NCI-H446 (cell line): Measurements from ENCODE around the gene C1QA.

Source experiments
- DNase-seq, 2 experiments: peaks; one replicate each; lab custom pipeline; 2025; lab: John Stamatoyannopoulos, UW

Gene C1QA

DNA sequence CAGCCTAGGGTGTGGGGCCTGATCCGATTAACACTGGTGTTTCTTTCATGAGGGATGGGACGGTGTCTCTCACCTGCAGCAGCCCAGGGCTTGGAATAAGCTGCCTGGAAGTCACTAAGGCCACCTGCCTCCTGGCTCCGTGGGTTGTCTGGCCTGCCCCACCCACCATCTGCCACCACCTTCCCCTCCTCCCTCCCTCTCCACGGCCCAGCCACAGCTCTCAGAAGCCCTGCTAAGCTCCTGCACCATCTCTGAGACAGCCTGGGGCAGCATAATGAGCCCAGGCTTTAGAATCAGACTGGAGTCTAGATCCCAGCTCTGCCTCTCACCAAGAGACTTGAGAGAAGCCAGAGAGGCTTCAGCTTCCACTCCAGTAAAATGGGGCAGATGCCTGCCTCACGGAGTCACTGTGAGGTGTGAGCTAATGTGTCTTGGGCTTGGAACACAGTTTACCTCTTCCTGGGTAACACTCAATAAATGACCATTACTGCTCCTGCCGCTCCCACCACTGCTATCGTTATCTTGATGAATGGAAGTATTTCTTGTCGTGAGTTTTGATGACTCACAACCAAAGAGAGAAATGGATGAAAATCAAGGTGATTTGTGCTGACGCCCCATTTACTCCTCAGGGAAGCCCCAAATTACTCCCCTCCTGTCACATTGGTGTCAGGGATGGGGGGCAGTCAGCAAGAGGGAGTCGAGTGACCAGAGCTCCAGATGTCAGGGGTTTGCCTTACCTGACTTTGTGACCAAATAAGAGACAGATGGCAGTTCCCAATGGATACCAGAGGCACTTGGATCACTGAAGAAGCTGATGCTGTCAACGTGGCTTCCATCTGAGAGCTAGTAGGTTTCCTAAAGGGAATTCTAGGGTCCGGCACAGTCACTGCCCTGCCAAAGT is 23.5 kb upstream of the C1QA start:
- DNase-seq: no peak

GRCh38 chr1:22613572-22613918 is 22.9 kb upstream of the C1QA start:
- no peak for DNase-seq

DNA sequence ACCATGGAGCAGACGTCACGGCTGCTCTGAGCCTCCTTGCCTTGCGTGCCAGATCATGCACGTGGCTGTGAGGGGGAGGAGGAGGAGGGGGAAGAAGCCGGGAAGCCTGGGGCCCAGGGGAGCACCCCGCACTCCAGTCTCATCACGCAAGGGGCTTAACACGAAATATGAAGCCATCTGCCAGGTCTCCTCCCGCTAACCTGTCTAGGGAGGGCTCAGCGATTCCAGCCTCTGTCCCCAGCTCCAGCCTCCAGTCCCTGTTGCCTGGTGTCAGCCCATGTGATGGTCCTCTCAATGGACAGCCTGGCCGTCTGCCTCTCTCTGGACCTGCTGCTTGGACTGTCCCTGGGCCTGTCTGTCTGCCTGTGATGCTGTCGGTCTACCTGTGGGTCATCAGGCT is 22.5 kb upstream of the C1QA start:
- no peak for DNase-seq

DNA sequence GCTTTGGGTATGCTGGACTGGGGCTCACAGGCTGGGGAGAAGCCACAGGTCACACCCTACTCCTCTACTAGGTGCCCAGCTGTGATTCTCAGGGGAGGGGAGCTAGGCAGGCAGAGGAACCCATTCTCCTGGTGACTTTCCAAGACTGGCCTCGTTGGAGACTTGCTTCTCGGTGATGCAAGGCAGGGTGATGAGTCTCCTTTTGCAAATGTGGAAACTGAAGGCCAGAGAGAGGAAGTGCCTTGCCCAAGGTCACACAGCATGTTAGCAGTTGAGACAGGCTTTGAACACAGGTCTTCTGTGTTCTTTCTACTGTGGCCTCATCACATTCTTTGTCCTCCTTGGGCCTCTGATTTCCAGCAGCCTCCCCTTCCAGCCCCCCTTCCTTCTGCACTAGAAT is 20.5 kb upstream of the C1QA start:
- no peak for DNase-seq

DNA sequence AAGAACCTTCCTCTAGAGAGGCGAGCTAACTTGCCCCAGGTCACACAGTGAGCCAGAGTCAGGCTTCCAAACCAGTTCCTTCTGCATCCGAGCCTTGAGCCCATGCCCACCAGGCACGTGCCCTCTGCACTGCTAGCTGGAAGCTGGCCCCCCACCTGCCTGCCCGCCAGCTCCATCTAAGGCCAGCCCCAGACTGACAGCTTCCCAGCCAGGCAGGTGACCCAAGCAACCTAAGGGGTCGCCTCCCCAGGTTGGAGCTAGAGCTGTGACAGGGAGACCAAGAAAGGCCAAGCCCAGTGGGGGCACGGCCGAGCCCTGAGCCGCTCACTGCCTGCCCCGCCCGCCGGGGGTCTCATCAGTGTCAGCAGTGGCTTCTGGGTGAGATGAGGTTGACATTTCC is 19.9 kb upstream of the C1QA start:
- no peak for DNase-seq

GRCh38 chr1:22618056-22618455 is 18.4 kb upstream of the C1QA start:
- DNase-seq: no peak

DNA sequence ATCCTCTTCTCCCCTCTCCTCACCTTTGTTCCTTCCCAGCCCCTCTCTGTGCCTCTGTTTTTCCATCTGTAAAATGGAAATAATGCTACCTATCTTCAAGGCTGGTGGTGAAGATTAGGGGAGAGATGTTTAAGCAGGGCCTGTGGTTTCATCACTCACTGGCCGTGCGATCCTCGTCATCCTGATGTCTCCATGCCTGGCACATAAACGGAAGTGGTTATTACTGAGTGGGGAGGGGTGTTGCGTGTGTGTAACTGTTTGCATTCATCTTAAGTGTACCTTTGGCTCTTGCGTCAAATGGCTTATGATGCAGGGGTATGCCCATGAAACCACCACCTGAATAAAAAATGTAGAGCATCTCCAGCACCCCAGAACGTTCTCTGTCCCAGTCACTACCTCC is 17.2 kb upstream of the C1QA start:
- no peak for DNase-seq

DNA sequence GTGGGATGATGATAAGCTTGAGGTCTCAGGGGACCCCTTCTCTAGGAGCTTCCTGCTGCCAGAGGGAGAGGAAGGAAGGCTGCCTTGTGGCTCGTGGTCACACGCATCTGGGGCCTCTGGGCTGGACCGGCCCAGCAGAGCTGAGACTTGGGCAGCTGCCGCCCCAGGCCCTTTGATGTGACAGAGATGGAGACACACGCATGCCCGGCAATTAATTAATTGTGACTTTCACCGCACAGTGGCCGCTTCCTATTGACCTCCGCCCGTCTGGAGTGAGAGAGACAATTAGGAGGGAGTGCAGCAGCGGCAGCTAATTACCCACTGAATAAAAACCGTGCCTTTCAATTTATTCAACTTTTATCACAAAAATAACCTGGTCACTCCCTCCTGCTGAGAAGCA is 16.6 kb upstream of the C1QA start:
- DNase-seq: no peak

DNA sequence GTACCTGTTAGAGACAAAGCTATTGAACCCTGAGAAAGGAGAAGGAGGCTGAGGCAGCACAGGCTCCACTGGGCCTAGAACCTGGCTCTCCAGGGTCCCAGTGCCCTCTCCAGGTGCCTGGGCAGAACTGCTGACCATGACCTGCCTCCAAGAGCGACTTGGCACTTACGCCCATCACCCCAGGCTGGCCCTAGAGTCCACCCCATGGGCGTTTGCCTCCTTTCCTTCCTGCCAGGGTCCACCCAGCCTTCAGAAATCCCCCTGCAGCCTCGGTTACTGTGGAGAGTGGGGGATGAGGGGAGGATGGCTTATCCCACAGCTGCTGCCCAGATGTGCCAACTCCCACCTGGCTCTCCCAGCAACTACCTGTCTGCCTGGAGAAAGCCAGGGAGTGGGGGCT is 14.7 kb upstream of the C1QA start:
- no peak for DNase-seq

DNA sequence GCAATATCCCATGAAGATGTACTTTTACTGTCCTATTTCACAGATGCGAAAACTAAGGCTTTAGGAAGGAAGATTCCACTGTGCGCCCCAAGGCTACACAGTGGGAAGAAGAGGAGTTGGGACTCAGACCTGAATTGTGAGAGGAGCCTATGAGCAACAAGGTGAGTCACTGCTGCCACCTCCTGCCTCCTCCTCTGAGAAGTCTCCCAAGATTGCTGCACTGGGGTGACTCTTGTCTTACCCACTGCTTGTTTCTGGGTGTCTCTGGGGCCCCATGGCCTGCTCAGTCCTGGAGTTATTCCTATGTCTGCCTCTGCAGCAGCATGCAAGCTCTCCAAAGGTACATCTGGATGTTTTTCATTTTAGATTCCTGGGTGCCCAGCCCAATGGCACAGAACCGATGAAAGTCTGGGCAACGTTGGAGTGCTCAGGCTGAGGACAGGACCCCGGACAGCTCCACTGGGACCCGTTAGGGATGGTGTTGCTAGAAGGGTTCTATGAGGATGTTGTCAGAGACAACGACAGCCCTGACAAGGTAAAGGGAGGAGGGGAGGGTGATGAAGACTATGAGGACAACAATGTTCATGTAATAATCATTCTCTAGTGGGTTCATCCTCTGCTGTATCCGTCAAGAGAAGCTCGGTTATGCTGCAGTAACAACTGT is 11.0 kb upstream of the C1QA start:
- no peak for DNase-seq

- no peak for DNase-seq
These were observed 9.9 kb upstream of the C1QA start for GRCh38 chr1:22626237-22627157.

- DNase-seq: no peak
These were observed 9.1 kb upstream of the C1QA start for GRCh38 chr1:22627331-22627730.

- no peak for DNase-seq
These were observed 7.6 kb upstream of the C1QA start for GRCh38 chr1:22628698-22629444.

GRCh38 chr1:22629886-22630285 is 6.5 kb upstream of the C1QA start:
- no peak for DNase-seq

GRCh38 chr1:22633697-22634463 is 2.5 kb upstream of the C1QA start:
- DNase-seq: no peak

GRCh38 chr1:22635436-22635835 is 992 bp upstream of the C1QA start:
- DNase-seq: no peak

GRCh38 chr1:22636927-22637326 is 499 bp downstream of the C1QA start:
- DNase-seq: no peak

- DNase-seq: no peak
These were observed 1.5 kb downstream of the C1QA start for GRCh38 chr1:22637907-22638445.

GRCh38 chr1:22638476-22639234 is 2.2 kb downstream of the C1QA start:
- no peak for DNase-seq

GRCh38 chr1:22639286-22639685 is 2.9 kb downstream of the C1QA start:
- DNase-seq: no peak
